HG02973 (cell line): Measurements from ENCODE around the gene AUP1.

Experiments
- ATAC-seq: cut with Tn5 transposase; IDR thresholded peaks from one replicate; pipeline ENCODE4 v1.9.1; 2021; ENCODE audit warnings: moderate library complexity; ENCODE audit not compliant: unreplicated experiment

AUP1 gene

DNA sequence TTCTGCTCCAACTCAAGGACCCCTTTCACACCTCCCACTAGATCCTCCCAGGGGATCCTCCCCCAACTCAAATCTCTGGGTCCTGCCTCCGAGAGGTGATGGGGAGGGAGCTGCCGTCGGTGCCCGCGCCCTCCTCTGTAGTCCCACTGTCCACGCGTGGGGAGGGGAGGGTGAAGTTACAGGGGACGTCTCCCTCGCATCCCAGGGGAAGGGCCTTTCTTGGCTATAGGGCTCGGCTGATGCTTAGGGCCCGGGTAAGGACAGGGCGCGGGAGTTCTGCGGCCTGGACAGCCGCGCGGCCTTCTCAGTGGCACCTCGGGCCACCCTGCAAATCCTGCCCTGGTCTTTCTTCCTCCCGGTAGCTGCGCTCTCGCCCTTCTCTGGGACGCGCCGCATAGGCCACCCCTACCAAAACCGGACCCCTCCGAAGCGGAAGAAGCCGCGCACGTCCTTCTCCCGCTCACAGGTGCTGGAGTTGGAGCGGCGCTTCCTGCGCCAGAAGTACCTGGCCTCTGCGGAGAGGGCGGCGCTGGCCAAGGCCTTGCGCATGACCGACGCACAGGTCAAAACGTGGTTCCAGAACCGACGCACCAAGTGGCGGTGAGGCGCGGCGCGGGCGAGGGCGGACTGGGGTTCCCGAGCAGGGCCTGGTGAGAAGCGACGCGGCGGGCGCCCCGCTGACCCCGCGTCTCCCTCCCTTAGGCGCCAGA is 14.1 kb downstream of the AUP1 start:
- ATAC-seq, result no peak

- ATAC-seq, result no peak
These were observed 14.9 kb downstream of the AUP1 start, which contains the start of gene TLX2 for GRCh38 chr2:74514368-74515270. TSS of gene TLX2 (plus strand) at chr2:74514450. CDS start at chr2:74514807, 357 bp downstream.

GRCh38 chr2:74513605-74514367 is 15.7 kb downstream of the AUP1 start:
- no peak for ATAC-seq

- no peak for ATAC-seq
These were observed 16.5 kb downstream of the AUP1 start for GRCh38 chr2:74512744-74513604.

GRCh38 chr2:74511104-74511989 is 18.2 kb downstream of the AUP1 start:
- ATAC-seq, result no peak

- no peak for ATAC-seq
These were observed 19.2 kb downstream of the AUP1 start for GRCh38 chr2:74510272-74510671.

GRCh38 chr2:74507926-74508520 is 21.5 kb downstream of the AUP1 start:
- peak; percentile 4 for ATAC-seq

GRCh38 chr2:74507145-74507925 is 22.2 kb downstream of the AUP1 start, which contains the start of gene PCGF1:
TSS of gene PCGF1 (minus strand) at chr2:74507695. CDS start at chr2:74507668, 27 bp downstream.
- peak; percentile 83 for ATAC-seq

GRCh38 chr2:74505448-74506246 is 23.9 kb downstream of the AUP1 start:
- ATAC-seq, result no peak

GRCh38 chr2:74504591-74504990 is 24.9 kb downstream of the AUP1 start:
- no peak for ATAC-seq

DNA sequence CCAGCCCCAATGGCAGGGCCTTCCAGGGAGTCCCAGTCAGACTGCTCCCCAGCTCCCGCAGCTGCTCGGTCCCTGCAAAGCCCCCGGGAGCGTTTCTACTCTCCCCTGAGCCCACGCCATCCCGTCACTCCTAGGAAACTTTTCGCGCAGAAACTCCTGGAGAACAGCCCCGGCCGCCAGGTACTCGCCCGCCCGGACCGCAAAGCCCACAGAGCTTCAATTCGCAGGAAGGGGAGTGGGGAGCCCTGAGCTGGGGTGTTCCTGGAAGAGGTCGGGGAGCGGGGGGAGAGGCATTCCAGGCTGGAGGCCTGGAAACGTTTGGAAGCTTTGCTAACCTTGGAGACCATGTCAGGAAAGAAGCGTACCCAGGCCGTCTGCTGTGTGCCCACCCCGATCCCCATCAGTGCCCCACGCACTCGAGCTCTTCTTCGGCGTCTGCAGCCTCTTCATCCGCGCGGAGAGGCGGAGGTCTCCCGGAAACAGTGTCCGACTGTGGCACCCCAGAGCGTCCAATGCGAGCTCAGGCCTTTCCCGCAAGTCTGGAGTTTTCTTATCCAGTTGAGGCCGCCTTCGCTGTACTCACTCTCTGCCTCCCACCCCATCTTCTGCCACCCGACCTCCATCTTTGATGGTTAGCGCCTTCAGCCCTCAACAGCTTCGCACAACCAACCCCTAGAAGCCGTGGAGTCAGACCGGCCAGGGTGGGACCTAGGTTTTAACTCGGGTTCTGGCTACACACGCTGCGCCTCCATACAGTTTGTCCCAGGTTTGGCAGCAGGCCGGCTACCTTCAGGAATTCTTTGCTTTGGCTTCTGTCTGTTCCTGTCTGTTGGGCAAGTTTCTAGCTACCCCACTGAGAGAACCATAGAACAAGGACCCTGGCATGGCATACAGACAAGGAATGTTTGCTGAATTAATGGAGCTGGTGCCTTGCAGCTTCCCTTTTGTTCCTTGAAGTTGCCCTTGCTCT is 25.7 kb downstream of the AUP1 start:
- no peak for ATAC-seq

GRCh38 chr2:74502720-74503505 is 26.6 kb downstream of the AUP1 start:
- peak; percentile 37 for ATAC-seq

DNA sequence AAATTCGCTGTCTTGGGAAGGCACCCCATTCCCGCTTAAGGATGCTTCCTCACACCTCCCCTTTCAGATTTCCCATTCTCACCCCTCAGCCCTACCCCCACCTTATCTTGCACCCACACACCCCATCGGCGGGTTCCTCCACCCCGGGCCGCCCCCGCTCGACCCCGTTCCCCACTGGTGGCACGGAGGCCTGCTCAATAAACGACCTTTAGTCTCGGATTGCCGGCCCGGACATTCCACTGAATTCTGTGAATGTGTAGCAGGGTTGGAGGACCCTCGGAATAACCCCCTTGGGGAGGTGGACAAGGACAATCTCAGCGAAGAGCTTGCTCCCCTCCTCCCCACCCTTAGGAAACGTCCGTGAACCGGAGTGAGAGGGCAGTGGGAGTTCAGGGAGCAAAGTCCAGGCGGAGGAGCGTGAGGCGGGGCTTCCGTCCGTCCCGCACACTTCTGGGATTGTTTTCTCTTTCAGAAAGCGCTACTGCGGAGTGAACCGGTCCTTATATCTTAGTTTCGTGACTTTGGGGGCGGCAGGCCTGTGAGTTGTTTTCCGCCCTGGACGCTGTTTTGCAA is 27.3 kb downstream of the AUP1 start:
- ATAC-seq, result no peak

DNA sequence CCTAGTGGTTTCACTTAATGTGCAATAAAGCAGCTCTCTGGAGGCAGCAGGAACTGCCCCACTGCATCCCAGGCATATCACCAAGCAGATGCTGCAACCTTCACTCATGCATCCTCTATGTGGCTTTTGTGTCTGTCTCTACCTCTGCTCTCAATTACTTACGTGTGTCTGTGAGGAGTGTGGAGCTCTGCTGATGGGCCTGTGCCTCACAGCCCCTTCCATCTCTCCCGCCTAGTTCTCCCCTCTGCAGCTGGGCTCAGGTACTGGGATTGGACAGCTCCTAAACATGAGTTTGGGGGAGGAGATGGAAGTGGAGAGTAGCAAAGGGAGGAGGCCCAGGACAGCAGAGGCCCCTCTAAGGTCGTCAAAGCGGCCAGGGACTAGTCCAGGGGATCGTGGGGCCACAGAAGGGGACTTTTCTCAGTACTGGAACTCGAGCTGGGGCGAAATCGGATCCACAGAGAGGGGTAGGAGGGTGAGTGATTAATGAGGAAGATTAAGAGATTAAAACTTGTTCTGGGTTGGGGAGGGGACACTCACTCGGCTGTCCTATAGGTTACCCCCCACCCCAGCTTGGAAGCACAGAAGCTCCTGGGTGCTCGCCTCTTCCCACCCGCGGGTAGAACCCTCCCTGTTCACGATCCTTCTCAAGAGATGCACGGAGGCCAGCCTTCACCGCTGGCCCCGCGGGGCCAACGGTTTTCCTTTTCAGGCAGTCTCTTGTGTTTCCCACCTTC is 28.0 kb downstream of the AUP1 start:
- no peak for ATAC-seq
